HL-60 (cell line): Measurements from ENCODE around the gene LZIC.

Experiments used
- GABPA ChIP-seq: IDR thresholded peaks from 2 replicates; pipeline ENCODE4 v1.6.1; 2012; ENCODE audit warnings: low read depth
- POLR2AphosphoS5 ChIP-seq: IDR thresholded peaks from 2 replicates; pipeline ENCODE4 v1.6.1; 2012; ENCODE audit warnings: low read depth
- SPI1 ChIP-seq: IDR thresholded peaks from 2 replicates; pipeline ENCODE4 v1.6.1; 2012; ENCODE audit warnings: low read depth, mild to moderate bottlenecking, borderline replicate concordance
- TF ChIP-seq, protein P1 (sequence below): IDR thresholded peaks from one replicate; pipeline ENCODE4 v1.5.1; 2011; ENCODE audit warnings: low read length, control low read depth, inconsistent platforms; ENCODE audit not compliant: insufficient read depth
- TF ChIP-seq, protein P2 (sequence below): IDR thresholded peaks from 2 replicates; pipeline ENCODE4 v1.6.1; 2012; ENCODE audit warnings: low read depth; ENCODE audit not compliant: insufficient replicate concordance

DNA sequence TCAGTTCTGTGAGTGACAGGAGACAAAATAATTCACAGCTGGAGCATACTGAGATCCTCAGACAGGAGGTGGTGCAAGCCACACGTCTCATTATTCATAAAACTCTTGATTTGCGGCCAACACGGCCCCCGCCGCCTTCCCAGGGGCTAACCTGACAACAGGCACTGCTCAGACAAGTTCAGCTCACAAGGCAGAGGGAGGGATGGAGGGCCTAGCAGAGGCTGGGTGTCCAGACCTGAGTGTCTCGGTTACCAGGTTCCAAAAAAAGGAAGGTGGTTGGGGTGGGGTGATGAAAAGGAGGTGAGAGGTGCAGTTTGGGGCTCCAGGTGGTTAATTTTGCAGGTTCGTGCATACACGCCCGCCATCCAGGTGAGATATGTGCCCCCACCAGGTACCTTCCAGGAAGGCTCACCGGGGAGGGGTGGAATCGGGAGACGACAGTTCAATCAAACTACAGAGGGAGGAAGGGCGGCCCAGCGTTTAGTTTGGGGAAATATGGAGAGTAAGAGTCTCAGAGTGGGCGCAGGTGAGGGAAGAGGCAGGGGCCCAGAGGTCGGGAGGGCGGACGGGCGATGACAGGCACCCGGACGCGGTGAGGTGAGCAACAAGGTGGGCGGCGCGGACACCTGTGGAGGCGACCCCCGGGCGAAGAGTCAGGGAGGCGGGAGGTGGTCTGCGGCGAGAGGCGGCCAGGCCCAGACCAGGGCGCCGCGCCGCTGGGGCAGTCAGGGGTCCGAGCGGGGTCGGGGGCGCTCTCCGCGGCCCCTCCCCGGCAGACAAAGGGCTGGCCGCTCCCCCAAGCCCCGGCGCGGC, 33.8 kb downstream of the LZIC start:
- TF ChIP-seq, protein P1, sequence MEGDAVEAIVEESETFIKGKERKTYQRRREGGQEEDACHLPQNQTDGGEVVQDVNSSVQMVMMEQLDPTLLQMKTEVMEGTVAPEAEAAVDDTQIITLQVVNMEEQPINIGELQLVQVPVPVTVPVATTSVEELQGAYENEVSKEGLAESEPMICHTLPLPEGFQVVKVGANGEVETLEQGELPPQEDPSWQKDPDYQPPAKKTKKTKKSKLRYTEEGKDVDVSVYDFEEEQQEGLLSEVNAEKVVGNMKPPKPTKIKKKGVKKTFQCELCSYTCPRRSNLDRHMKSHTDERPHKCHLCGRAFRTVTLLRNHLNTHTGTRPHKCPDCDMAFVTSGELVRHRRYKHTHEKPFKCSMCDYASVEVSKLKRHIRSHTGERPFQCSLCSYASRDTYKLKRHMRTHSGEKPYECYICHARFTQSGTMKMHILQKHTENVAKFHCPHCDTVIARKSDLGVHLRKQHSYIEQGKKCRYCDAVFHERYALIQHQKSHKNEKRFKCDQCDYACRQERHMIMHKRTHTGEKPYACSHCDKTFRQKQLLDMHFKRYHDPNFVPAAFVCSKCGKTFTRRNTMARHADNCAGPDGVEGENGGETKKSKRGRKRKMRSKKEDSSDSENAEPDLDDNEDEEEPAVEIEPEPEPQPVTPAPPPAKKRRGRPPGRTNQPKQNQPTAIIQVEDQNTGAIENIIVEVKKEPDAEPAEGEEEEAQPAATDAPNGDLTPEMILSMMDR = no peak
- no peak for TF ChIP-seq GABPA
- TF ChIP-seq, protein P2, sequence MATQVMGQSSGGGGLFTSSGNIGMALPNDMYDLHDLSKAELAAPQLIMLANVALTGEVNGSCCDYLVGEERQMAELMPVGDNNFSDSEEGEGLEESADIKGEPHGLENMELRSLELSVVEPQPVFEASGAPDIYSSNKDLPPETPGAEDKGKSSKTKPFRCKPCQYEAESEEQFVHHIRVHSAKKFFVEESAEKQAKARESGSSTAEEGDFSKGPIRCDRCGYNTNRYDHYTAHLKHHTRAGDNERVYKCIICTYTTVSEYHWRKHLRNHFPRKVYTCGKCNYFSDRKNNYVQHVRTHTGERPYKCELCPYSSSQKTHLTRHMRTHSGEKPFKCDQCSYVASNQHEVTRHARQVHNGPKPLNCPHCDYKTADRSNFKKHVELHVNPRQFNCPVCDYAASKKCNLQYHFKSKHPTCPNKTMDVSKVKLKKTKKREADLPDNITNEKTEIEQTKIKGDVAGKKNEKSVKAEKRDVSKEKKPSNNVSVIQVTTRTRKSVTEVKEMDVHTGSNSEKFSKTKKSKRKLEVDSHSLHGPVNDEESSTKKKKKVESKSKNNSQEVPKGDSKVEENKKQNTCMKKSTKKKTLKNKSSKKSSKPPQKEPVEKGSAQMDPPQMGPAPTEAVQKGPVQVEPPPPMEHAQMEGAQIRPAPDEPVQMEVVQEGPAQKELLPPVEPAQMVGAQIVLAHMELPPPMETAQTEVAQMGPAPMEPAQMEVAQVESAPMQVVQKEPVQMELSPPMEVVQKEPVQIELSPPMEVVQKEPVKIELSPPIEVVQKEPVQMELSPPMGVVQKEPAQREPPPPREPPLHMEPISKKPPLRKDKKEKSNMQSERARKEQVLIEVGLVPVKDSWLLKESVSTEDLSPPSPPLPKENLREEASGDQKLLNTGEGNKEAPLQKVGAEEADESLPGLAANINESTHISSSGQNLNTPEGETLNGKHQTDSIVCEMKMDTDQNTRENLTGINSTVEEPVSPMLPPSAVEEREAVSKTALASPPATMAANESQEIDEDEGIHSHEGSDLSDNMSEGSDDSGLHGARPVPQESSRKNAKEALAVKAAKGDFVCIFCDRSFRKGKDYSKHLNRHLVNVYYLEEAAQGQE = no peak
- TF ChIP-seq POLR2AphosphoS5 = no peak
- TF ChIP-seq SPI1 = no peak
